Stimulated activated CD8-positive, alpha-beta memory T cell treated with anti-CD3 and anti-CD28 coated beads, Interleukin-4, amount 100 ng/mL, for 24 hours (primary cell): ENCODE measurements around the gene FOXA3.
"Not testable (repeated sequence)": the region's sequence is repeated elsewhere in the genome, so short reads cannot be mapped to it uniquely, and the experiment has no call there.

Source experiments
- DNase-seq: peaks from one replicate; pipeline ENCODE4 v3.0.0-alpha.2; 2020; ENCODE audit warnings: low read depth

FOXA3 gene

DNA sequence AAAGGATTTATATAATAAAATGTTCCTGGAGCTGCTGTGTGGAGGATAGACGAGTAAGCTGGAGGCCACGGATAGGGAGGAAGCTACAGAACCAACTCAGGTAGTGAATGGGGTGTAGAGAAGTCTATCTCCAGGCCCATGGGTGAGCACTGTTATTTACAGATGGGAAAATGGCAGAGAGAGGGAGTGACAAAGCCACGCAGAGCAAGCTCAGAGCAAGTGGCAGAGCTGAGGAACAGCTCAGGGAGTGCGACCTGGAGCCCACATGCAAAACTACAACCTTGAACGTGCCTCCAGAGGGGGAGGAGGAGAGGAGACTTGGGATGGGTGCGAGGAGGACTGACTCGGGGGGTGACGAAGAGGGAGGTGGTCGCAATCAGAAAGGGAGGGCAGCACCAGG lies 35.6 kb upstream of the FOXA3 start:
- DNase-seq = no peak

DNA sequence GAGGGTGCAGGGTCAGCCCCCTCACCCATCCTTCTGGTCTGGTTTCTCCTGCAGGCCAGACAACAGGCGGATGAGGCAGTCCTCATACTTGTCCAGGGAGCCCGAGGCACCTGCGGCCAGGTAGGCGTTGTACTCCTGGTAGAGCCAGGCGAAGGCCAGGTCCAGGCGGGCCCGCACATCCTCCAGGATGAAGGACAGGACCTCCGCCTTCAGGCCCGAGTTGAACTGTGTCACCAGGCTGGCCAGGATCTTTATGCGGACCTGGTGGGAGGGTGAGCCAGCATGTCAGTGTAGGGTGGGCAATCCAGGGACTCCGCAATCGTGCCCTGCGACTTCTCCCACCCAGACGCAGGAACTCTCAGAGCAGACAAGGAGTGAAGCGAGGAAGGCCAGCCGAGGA lies 35.2 kb upstream of the FOXA3 start:
- DNase-seq = no peak

DNA sequence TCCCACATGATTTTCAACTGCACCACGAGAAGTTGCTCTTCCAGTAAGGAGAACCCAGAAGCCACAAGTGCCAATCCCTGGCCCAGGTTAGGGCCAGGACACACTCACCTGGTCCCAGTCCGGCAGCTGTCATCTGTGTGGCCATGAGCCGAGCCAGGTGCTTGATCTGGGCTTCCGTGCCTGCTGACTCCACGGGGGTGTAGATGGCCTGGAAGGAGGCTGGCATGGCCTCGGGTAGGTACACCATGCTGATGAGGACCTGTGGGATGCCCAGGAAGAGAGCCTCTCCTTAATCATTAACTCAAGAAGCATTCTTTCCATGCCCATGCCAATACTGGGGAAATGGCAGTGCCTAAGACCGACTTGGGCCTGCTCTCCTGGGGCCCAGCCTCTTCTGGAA lies 29.2 kb upstream of the FOXA3 start:
- no peak for DNase-seq

DNA sequence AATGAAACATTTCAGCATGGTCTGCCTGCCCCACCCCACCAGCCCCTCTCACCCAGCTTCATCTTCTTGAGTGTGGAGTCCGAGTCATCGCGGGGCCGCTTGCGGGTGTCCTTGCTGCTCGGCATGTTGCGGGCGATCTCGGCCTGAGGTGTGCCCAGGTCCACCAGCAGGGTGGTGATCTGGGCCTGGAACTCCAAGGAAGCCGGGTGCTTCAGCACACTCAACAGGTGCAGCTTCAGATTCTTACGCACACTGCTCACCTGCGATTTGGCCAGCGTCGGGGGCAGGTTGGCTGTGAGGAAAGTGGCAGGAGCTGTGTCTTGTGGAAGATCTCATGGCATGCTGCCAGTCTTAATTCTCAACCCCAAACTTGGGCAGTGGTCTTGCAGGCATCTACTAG lies 21.9 kb upstream of the FOXA3 start:
- DNase-seq = no peak

DNA sequence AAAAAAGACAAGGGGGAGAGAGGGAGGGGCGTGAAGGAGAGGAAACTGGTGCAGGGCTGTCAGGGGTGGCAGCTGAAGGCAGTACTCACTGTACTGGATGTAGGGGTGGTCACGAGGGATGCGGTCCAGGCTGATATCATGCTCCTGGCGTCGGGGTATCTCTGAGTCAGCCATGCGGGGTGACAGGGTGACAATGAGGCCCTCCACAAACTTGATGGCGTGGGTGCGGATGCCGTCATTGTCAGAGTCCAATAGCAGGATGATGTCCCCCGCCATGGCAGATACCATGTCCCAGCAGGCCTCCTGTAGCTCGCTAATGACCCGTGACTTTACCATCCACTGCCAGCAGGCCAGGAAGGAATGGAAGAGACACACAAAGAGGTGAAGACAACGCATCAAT lies 16.5 kb upstream of the FOXA3 start:
- DNase-seq = no peak

DNA sequence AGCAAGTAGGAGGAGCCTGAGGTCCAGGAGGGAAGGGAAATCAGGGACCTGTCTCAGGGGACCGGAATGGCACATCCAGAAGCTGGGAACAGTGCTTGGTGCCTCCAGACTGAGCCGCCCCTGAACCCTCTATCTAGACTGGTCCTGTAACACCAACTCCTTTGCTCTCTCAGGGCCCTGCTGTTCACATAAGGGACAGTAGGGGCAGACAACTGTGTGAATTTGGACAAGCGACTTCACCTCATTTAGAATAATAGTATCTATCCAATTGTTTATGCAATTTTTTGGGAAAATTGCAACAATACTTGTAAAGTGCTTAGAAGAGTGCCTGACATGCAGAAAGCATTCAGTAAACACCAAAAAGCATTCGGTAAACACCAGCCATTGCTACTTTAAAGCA lies 15.2 kb upstream of the FOXA3 start:
- DNase-seq = no peak

DNA sequence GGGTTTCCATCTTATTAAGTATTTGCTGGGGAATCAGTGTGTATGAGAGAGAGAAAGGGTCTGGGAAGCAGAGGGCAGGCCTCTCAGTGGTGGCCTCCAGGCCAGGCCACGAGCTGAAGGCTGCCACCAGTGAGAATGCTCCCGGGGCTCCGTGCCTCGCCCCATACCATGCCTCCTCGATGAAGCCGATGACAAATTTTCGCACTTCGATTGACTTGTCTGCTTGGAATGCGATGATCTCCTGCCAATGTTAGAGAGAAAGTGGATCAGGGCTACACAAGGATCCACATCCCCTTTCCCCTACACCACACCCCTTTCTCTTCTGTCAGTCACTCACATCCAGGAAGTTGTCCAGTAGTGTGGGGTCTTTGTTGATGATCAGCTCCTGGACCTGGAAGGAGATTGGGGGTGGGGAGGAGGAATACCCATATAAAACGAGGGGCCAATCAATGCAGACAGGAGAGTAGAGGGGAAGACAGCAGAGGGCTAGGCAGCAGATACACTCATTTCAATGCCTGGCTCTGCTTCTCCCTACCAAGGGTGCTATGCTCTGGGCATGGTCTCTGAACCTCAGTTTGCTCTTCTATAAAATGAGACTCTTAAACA lies 11.9 kb upstream of the FOXA3 start:
- no peak for DNase-seq

DNA sequence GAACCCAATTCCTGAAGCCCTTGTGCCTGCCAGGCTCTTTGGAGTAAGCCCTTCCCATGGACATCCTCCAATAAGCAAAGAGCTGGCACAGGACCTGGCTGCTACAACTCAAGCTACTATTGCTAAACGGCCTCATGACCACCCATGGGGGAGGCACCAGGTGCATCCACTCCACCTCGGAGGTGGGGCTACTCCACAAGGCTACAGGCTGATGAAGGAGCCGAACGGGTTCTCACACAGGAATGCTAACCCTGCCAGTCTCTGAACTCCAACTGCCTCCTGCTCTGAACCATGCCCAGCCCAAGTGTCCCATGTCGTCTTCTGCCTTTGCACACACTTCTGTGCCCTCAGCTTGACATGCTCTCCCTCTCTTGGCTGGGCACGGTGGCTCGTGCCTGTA lies 11.1 kb upstream of the FOXA3 start:
- no peak for DNase-seq

DNA sequence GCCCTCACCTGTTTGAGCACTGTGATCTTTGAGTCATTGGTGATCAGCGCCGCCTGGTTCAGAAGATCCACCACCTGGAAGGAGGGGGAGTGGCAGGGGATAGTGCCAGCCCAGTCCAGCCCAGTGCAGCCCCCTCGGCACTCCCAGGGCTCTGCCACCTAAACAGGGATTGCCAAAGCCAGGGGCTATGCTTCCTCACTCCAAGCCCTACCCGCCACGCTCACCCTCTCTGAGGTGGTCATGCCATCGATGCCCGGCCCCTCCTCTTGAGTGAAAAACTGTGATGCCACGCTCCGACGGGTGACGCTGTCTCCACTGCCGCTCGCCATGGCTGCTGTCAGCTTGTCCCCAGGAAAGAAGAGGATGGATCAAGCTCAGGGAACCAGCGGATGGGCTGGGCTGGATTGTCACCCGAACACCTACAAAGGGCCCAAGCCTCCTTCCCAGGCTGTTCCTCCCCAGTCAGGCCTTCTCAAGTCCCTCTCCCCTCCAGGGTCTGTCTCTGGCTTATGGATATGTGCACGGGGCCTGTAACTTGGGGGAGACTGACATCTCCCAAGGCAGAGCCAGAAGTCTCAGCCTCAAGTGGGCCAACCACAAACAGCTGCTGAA lies 9.9 kb upstream of the FOXA3 start:
- no peak for DNase-seq

DNA sequence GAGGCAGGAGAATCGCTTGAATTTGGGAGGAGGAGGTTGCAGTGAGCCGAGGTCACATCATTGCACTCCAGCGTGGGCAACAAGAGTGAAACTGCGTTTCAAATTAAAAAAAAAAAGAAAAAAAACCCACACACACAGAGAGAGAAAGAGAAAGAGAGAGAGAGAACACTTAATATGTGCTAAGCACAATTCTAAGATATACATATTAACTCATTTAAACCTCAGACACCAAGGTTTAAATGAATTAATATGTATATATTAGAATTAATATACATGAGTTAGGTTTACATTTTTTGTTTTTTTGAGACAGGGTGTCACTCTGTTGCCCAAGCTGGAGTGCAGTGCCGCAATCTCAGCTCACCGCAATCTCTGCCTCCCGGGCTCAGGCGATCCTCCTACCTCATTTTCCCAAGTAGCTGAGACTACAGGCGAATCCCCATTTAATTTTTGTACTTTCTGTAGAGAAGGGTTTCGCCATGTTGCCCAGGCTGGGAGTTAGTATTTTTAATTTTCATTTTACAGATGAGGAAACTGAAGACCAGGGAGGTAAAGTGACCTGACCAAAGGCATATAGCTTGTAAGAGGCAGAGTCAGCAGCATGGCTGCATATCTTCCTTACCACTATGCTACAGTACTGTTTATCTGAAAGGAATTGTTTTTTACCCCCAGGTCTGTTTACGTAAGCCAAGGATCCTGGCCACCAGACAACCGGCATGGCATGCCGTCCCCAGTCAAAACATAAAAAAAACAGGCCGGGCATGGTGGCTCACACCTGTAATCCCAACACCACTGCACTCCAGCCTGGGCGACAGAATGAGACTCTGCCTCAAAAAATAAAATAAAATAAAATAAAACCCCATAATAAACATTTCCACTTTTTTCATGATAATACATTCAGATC lies 3.5 kb upstream of the FOXA3 start:
- DNase-seq = no peak

DNA sequence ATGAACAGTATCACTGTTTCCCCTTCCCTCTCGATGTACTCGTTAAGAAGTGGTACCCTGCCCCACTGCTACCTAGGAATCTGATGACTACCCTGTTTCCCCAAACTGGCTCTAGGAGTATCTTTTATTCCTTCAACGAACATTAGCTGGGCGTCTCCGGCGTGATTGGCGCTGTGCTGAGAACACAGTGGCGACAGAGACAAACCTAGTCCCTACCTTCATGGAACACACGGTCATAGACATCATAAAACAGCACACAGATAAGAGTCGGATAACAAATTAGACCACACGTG lies 1.9 kb upstream of the FOXA3 start:
- DNase-seq = no peak

DNA sequence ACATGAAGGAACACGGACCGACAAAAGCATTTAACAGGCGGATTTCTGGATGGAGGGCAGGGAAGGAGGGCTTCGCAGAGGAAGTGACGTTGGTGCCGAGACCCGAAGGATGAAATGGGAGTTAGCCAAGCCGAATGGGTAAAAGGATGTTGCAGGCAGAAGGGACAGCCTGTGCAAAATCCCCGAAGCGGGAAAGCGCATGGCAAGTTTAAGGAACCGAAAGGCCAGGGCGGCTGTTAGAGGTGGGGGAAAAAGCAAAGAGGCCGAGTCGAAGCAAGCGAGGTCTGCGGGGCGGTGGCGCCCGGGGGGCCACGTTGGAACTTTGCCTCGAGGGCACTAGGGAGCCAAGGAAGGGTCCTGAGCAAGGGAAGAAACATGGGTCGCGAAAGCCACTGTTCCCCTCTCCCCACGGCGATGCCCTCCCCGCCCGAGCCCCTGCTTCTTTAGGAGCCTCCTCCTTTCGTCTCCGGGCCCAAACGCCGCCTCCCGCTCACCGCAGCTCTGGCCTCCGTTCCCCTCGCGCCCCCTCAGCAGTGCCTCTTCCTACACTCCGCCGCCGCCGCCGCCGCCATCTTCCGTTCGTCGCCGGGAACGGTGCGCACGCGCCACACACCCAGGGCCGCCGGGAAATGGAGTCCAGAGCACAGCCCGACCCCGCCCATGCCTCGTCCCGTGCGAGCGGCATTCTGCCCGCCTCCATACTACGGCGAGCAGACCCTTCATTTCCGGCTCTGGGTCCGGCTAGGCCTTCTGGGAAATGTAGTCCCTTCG lies 1.4 kb upstream of the FOXA3 start, which contains the start of gene SYMPK:
TSS of gene SYMPK (minus strand) at position 584 of the 771 bp plus-strand sequence. CDS start 8,652 bp downstream, outside the sequence.
- DNase-seq = peak; percentile 97

DNA sequence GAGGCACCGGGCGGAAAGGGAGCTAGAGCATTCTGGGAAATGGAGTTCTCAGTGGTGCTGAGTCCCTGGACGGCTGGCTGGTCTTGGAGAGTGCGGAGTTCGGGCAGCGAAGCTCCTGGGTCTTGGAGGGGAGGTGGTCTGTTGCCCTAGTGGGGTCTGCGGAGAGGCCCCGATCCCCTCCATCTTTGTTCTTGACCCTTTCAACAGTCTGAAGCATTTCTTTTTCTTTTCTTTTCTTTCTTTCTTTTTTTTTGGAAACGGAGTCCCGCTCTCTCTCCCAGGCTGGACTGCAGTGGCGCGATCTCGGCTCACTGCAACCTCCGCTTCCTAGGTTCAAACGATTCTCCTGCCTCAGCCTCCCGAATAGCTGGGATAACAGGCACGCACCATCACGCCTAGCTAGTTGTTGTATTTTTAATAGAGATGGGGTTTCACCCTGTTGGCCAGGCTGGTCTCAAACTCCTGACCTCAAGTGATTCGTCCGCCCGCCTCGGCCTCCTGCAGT lies 739 bp upstream of the FOXA3 start:
- no peak for DNase-seq

DNA sequence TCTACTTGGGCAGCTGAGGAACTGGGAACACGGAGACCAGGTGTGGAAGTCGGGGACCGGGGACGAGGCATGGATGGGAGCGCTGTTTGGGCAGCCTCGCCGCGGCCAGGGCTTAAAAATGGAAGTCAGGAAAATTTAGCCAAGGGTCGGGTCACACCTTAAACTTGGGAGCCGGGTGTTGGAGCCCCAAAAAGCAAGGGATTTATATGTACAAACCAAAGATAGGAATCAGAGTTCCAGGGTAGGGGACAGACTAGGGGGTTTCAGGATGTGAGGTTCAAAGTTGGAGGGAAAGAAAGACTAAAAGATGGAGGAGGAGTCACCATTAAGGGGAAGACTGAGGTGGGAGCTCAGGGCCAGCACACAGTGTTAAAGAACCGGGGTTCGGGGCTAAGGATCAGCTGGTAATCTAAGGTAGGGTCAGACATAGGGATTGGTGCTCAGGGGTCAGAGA lies 530 bp downstream of the FOXA3 start:
- no peak for DNase-seq

DNA sequence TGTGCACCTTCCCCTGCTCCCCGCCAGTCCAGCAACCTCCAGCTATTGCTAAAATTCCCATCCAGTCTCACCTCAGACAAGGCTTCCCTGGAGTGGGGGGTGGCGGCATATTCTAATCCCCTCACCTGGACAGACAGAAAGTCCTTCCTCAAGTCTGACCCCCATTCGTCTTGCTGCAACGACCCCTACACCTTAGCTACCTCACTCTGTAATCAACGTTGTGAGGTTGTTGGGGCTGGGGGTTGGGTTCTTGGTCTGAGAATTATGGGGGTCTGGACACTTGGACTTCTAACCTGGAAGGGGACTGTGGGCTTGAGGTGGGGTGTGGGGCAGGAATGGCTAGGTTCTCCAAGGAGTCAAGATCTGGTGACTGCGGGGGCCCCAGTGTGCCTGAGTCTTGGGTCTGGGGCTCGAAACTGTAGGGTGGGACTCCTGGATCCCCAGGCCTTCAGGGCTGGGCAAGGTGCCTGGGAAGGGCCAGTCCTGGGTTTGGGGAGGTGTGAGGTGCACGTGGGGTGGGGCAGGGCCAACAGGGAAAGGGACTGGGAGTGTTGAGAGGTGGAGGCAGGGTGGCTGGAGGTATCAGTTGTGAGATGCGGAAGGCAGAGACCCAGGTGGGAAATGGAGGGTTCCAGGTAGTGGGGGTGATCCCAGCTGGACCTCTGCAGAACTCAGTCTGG lies 1.3 kb downstream of the FOXA3 start:
- no peak for DNase-seq

DNA sequence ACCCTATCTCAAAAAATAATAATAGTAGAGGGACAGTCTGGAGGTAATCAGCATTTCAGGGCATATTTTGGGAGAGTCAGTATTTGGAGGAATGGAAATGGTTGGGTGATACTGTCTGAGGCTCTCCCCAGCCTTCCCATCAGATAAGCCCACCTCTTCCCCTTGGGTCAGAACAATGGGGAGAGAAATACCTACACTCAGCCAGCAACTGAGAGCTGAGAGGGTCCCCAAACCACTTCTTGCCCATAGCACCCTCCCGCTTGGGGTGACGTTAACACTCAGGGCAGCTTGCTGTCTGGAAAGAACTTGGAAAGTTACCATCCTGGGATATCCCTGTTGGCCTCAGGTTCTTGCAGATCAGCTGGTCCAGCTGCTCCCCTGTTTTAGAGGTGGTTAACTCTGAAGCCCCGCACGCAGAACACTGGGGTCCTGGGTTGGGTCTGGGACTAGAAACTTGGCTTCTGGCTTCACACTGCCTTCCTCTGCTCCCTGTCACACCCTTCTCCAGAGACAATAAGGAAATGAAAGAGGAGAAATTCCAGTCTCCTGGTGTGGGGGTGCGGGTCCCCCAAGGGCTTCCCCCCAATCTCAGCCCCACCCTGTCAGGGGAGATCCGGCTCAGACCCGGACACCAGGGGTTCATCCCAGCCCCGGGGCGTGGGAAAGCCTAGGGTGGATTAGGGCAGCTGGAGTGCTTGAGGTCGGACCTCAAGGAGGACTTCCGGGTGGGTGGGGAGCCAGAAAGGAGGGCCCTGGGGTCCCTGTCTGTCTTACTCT lies 2.5 kb downstream of the FOXA3 start:
- no peak for DNase-seq

DNA sequence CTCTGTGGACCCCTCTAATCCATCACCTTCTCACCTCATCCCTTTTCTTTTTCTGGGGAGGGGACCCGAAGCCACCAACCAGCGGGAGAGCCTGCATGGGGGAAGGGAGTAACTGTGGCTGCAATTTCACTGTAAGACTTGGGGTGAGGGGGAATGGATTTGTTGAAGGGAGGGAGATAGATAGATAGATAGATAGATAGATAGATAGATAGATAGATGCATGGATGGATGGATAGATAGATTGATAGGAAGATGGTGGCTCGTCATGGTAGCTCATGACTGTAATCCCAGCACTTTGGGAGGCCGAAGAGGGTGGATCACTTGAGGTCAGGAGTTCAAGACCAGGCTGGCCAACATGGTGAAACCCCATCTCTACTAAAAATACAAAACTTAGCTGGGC lies 3.1 kb downstream of the FOXA3 start:
- DNase-seq = not testable (repeated sequence)

DNA sequence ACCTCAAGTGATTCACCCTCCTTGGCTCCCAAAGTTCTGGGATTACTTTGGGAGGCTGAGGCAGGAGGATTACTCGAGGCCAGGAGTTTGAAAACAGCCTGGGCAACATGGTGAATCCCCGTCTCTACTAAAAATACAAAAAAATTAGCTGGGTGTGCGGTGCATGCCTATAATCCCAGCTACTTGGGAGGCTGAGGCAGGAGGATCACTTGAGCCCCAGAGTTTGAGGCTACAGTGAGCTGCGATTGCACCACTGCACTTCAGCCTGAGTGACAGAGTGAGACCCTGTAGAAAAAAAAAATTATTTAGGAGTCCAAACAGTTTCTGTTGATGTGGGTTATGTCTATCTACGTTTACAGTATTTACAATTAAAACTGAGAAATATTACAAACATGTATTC lies 6.7 kb downstream of the FOXA3 start:
- DNase-seq = no peak

DNA sequence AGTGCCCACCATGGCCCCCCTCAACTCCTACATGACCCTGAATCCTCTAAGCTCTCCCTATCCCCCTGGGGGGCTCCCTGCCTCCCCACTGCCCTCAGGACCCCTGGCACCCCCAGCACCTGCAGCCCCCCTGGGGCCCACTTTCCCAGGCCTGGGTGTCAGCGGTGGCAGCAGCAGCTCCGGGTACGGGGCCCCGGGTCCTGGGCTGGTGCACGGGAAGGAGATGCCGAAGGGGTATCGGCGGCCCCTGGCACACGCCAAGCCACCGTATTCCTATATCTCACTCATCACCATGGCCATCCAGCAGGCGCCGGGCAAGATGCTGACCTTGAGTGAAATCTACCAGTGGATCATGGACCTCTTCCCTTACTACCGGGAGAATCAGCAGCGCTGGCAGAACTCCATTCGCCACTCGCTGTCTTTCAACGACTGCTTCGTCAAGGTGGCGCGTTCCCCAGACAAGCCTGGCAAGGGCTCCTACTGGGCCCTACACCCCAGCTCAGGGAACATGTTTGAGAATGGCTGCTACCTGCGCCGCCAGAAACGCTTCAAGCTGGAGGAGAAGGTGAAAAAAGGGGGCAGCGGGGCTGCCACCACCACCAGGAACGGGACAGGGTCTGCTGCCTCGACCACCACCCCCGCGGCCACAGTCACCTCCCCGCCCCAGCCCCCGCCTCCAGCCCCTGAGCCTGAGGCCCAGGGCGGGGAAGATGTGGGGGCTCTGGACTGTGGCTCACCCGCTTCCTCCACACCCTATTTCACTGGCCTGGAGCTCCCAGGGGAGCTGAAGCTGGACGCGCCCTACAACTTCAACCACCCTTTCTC lies 8.2 kb downstream of the FOXA3 start:
- DNase-seq = no peak

DNA sequence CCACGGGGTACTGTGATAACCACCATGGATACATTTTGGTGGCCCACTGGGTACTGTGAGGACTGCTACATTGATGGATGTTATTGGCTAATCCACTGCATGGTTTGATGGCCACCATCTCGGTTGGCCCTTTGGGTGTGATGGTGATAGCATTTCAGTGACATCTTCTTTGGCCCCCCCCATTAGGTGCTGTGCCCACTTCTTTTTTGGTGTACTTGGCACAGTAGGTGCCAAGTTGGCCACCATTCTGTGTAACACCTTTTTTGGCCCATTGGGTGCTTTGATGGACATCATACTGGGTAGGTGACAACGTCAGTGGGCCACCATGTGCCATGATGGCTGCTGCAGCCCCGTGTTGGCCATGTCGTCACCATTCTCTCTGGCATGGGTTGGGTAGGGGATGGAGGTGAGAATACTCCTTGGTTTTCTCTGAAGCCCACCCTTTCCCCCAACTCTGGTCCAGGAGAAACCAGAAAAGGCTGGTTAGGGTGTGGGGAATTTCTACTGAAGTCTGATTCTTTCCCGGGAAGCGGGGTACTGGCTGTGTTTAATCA lies 9.2 kb downstream of the FOXA3 start:
- DNase-seq = no peak
